ENCODE measurements around the gene PAX5.
A peak's percentile ranks its signal among the peaks of the same experiment; 100 is the strongest.
"Not testable (repeated sequence)": the region's sequence is repeated elsewhere in the genome, so short reads cannot be mapped to it uniquely, and the experiment has no call there.

The PAX5 gene

DNA sequence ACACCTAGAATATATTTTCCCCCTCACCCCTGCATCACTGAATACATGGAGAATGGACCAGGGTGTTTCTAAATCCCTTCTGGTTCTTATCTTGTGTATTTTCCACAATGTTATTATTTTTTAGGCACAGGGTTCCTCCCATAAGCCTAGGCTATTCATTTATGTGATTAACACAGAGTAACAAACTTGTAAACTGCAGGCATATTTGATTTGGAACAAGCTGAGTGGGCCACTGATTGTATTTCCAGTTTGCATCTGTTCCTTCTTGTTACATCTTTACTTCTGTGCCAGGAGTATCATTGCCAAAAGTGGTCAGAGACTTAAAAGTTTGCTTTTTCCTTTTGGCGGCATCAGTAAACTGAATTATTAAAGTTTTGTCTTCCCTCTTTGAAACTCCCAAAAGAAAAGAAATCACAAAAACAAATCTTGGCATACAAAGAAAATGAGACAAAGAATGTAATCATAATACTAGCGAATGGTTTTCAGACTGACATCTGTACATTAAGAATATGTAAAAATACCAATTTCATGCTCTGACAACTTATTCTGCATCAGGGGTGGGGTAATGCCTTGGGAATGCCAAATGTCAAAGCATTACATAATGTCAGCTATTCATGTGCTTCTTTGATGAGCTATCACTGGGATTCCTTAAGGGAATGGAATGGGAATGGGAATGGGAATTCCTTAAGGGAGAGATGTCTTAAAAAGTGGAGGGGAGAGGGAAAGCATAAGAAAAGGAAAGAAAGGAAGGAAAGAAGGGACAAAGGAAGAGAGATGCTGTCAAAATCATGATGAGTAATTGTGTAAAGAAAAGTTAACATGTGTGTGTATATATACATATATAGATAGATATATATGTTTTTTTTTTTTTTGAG is 22.2 kb upstream of the PAX5 start:
- ChIA-PET CTCF (interaction anchor here (0.6 to 0.7 kb wide), 4 partner anchors 10 to 329 kb away, joined by 3 to 5 read pairs (median 4); no protein-coding TSS in a partner anchor), POLR2A (no interaction called here)

DNA sequence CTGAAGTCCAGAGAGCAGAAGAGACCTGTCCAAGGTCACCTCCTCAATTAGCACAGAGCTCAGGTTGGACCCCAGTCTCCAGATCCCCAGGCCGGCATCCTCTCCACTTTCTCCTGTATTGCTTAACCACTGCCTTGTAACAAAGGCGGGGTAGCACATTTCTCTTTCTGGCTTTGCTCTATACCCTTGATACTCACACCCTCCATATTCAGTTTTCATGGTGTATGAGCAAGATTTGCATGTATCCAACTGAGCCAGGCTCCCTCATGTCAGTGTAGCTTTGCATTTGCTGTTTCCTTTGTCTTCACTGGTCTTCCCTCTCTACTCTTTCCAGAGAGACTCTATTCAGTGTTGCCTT is 20.3 kb upstream of the PAX5 start:
- H3K9me3 ChIP-seq (ENCODE audit: control insufficient read depth, insufficient read depth, low read depth, low read length); H3K27ac ChIP-seq (ENCODE audit: extremely low read depth, low read depth, low read length); H3K4me3 ChIP-seq (ENCODE audit: low read depth, low read length); H3K4me1 ChIP-seq (ENCODE audit: control insufficient read depth, insufficient read depth, low read length); POLR2A ChIA-PET; H3K36me3 ChIP-seq (ENCODE audit: control insufficient read depth in 2 of 2, insufficient read depth in 1 of 2, low read length in 2 of 2): not testable (repeated sequence)
- CTCF ChIA-PET, result interaction anchor here (0.9 kb wide), 1 partner anchor 58 kb away, joined by 3 read pairs; no protein-coding TSS in a partner anchor

More for the DNA sequence above, 22.2 kb upstream of the PAX5 start:
- Histone ChIP-seq H3K4me1 (ENCODE audit: control insufficient read depth, insufficient read depth, low read length) (no peaks in the 10 kb centered on the region), H3K4me3 (ENCODE audit: low read depth, low read length) (no peak overlapping the region), H3K27ac (ENCODE audit: extremely low read depth, low read depth, low read length) (no peak overlapping the region), H3K9me3 (ENCODE audit: control insufficient read depth, insufficient read depth, low read depth, low read length) (no peaks in the 10 kb centered on the region), H3K36me3 (ENCODE audit: control insufficient read depth in 2 of 2, insufficient read depth in 1 of 2, low read length in 2 of 2) (no peaks in the 10 kb centered on the region)
- TF ChIP-seq ZNF658 (tag by site-specific recombination; IDR thresholded peaks at IDR 0.05) (no peak), KLF9 (tag by site-specific recombination; IDR thresholded peaks at IDR 0.05; ENCODE audit: low read depth) (no peak), ZNF530 (tag by site-specific recombination; IDR thresholded peaks at IDR 0.05; ENCODE audit: low read depth) (no peak), PRDM1 (tag by site-specific recombination; IDR thresholded peaks at IDR 0.05) (0 out of 2 replicates have a peak, but pooled peaks have one; percentile 6), HOXD13 (CRISPR knock-in tag; IDR thresholded peaks at IDR 0.05; ENCODE audit: borderline replicate concordance) (no peak), BCL11A (tag by site-specific recombination; IDR thresholded peaks at IDR 0.05; ENCODE audit: low read depth) (no peak)
- TF ChIP-seq, protein P1, sequence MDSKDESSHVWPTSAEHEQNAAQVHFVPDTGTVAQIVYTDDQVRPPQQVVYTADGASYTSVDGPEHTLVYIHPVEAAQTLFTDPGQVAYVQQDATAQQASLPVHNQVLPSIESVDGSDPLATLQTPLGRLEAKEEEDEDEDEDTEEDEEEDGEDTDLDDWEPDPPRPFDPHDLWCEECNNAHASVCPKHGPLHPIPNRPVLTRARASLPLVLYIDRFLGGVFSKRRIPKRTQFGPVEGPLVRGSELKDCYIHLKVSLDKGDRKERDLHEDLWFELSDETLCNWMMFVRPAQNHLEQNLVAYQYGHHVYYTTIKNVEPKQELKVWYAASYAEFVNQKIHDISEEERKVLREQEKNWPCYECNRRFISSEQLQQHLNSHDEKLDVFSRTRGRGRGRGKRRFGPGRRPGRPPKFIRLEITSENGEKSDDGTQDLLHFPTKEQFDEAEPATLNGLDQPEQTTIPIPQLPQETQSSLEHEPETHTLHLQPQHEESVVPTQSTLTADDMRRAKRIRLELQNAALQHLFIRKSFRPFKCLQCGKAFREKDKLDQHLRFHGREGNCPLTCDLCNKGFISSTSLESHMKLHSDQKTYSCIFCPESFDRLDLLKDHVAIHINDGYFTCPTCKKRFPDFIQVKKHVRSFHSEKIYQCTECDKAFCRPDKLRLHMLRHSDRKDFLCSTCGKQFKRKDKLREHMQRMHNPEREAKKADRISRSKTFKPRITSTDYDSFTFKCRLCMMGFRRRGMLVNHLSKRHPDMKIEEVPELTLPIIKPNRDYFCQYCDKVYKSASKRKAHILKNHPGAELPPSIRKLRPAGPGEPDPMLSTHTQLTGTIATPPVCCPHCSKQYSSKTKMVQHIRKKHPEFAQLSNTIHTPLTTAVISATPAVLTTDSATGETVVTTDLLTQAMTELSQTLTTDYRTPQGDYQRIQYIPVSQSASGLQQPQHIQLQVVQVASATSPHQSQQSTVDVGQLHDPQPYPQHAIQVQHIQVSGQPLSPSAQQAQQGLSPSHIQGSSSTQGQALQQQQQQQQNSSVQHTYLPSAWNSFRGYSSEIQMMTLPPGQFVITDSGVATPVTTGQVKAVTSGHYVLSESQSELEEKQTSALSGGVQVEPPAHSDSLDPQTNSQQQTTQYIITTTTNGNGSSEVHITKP (tag by site-specific recombination; IDR thresholded peaks at IDR 0.05), result peak; percentile 82

DNA sequence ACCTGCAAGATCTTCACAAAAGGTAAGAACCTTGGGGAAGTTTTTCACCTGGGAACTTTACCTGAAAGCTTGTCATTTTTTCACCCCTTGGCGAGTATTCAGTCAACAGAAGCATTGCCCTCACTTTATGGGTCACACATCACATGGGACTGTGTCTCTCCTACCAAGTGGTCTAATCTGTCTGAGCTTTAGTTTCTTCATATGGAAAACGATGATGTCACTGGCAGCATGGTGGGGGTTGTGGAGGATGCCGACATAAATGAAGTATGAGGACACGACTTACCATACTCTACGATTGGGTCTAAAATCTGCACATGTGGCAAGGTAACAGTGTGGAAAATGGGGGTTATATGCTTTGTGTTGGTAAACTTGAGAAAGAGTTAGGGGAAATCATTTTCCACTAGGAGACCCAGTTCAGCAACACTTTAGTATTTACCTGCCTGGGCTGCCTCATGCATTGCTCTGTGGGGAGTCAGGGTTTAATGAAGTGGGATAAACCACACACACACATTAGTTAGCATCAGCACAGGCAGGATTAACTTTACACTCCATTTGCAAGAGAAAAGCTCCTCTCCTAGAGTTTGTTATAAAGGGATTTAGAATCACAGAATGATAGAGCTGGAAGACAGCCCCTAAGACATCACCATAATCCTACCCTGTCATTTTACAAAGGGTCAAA is 19.8 kb upstream of the PAX5 start:
- CTCF ChIA-PET, result interaction anchor here (0.6 to 0.9 kb wide), 2 partner anchors 12 to 58 kb away, joined by 3 to 7 read pairs; no protein-coding TSS in a partner anchor
- H3K27ac ChIP-seq (ENCODE audit: extremely low read depth, low read depth, low read length), result no peak overlapping the region
- no peaks in the 10 kb centered on the region for H3K4me1 ChIP-seq (ENCODE audit: control insufficient read depth, insufficient read depth, low read length)
- H3K4me3 ChIP-seq (ENCODE audit: low read depth, low read length), result no peak overlapping the region
- TF ChIP-seq GLIS1 (tag by site-specific recombination; IDR thresholded peaks at IDR 0.05) (peak; percentile 46), ZBTB21 (tag by site-specific recombination; IDR thresholded peaks at IDR 0.05) (peak; percentile 59; the same call in 1 of the 2 replicates), ZBTB1 (tag by site-specific recombination; IDR thresholded peaks at IDR 0.05) (no peak), ZNF629 (tag by site-specific recombination; IDR thresholded peaks at IDR 0.05) (0 out of 2 replicates have a peak, but pooled peaks have one; percentile 24), ZBTB20 (tag by site-specific recombination; IDR thresholded peaks at IDR 0.05) (no peak)
- TF ChIP-seq, protein P1 (tag by site-specific recombination; IDR thresholded peaks at IDR 0.05), result 0 out of 2 replicates have a peak, but pooled peaks have one; percentile 28
- TF ChIP-seq, protein P2, sequence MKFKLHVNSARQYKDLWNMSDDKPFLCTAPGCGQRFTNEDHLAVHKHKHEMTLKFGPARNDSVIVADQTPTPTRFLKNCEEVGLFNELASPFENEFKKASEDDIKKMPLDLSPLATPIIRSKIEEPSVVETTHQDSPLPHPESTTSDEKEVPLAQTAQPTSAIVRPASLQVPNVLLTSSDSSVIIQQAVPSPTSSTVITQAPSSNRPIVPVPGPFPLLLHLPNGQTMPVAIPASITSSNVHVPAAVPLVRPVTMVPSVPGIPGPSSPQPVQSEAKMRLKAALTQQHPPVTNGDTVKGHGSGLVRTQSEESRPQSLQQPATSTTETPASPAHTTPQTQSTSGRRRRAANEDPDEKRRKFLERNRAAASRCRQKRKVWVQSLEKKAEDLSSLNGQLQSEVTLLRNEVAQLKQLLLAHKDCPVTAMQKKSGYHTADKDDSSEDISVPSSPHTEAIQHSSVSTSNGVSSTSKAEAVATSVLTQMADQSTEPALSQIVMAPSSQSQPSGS (tag by site-specific recombination; IDR thresholded peaks at IDR 0.05; ENCODE audit: low read depth), result peak; percentile 61
- POLR2A ChIA-PET, result no interaction called here
- no peaks in the 10 kb centered on the region for H3K36me3 ChIP-seq (ENCODE audit: control insufficient read depth in 2 of 2, insufficient read depth in 1 of 2, low read length in 2 of 2)
- no peaks in the 10 kb centered on the region for H3K9me3 ChIP-seq (ENCODE audit: control insufficient read depth, insufficient read depth, low read depth, low read length)

All from HEK293 (cell line).